ENCODE measurements around the gene MARVELD3.
"Not testable (repeated sequence)": the region's sequence is repeated elsewhere in the genome, so short reads cannot be mapped to it uniquely, and the experiment has no call there.

MARVELD3 gene

GRCh38 chr16:71666928-71667707 lies 41.1 kb downstream of the MARVELD3 start:
- Mint-ChIP-seq H3K36me3 (ENCODE audit: insufficient read depth) (peaks cover 19% of the 10 kb centered on the region), H3K4me3 (no peak overlapping the region), H3K4me1 (no peaks in the 10 kb centered on the region), H3K27me3 (no peaks in the 10 kb centered on the region), H3K9me3 (no peaks in the 10 kb centered on the region), H3K27ac (ENCODE audit: low read depth) (no peak overlapping the region)
- DNase-seq (ENCODE audit: low spot score in 2 of 2) (no peak), ATAC-seq (replicated peaks; ENCODE audit: extremely low read depth, poor library complexity, severe bottlenecking) (no peak)

GRCh38 chr16:71669926-71670536 lies 44.0 kb downstream of the MARVELD3 start:
- ATAC-seq (replicated peaks; ENCODE audit: extremely low read depth, poor library complexity, severe bottlenecking) (no peak), DNase-seq (ENCODE audit: low spot score in 2 of 2) (no peak)
- peaks cover 14% of the 10 kb centered on the region for H3K36me3 Mint-ChIP-seq (ENCODE audit: insufficient read depth)
- H3K4me1 Mint-ChIP-seq = no peaks in the 10 kb centered on the region
- no peak overlapping the region for H3K4me3 Mint-ChIP-seq
- H3K27me3 Mint-ChIP-seq = no peaks in the 10 kb centered on the region
- no peaks in the 10 kb centered on the region for H3K9me3 Mint-ChIP-seq
- no peak overlapping the region for H3K27ac Mint-ChIP-seq (ENCODE audit: low read depth)

DNA sequence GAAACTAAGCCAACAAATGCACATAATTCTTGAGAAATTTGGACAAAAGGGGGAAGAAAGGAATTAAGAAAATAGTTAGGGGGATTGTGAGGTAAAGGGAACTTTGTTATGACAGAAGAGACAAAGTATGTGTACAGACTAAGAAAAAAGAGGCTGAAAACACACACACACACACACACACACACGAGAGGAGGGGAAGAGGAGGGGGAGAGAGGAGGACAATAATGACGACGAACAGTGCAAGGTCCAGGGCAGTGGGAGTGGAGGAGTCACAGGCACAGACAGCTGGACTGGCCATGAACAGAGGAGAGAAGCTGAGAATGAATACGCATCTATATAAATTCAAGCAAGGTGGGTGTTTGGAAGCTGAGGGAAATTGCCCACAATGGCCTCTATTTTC lies 44.6 kb downstream of the MARVELD3 start:
- ATAC-seq (replicated peaks; ENCODE audit: extremely low read depth, poor library complexity, severe bottlenecking) (no peak), DNase-seq (ENCODE audit: low spot score in 2 of 2) (no peak)
- no peak overlapping the region for H3K27ac Mint-ChIP-seq (ENCODE audit: low read depth)
- H3K9me3 Mint-ChIP-seq = no peaks in the 10 kb centered on the region
- H3K4me3 Mint-ChIP-seq = no peak overlapping the region
- peaks cover 14% of the 10 kb centered on the region for H3K36me3 Mint-ChIP-seq (ENCODE audit: insufficient read depth)
- H3K4me1 Mint-ChIP-seq = no peaks in the 10 kb centered on the region
- no peaks in the 10 kb centered on the region for H3K27me3 Mint-ChIP-seq

- no peaks in the 10 kb centered on the region for H3K27me3 Mint-ChIP-seq
- H3K27ac Mint-ChIP-seq (ENCODE audit: low read depth) = no peak overlapping the region
- H3K4me1 Mint-ChIP-seq = no peaks in the 10 kb centered on the region
- H3K36me3 Mint-ChIP-seq (ENCODE audit: insufficient read depth) = peaks cover 17% of the 10 kb centered on the region
- no peak overlapping the region for H3K4me3 Mint-ChIP-seq
- no peaks in the 10 kb centered on the region for H3K9me3 Mint-ChIP-seq
- ATAC-seq (replicated peaks; ENCODE audit: extremely low read depth, poor library complexity, severe bottlenecking) = no peak
- DNase-seq (ENCODE audit: low spot score in 2 of 2) = no peak
Measured at GRCh38 chr16:71671165-71671564, 45.2 kb downstream of the MARVELD3 start.

GRCh38 chr16:71672125-71672524 lies 46.1 kb downstream of the MARVELD3 start:
- H3K27ac Mint-ChIP-seq (ENCODE audit: low read depth) = no peak overlapping the region
- no peak for ATAC-seq (replicated peaks; ENCODE audit: extremely low read depth, poor library complexity, severe bottlenecking)
- H3K27me3 Mint-ChIP-seq = no peaks in the 10 kb centered on the region
- peaks cover 18% of the 10 kb centered on the region for H3K36me3 Mint-ChIP-seq (ENCODE audit: insufficient read depth)
- H3K4me3 Mint-ChIP-seq = no peak overlapping the region
- H3K4me1 Mint-ChIP-seq = no peaks in the 10 kb centered on the region
- DNase-seq (ENCODE audit: low spot score in 2 of 2) = no peak
- H3K9me3 Mint-ChIP-seq = no peaks in the 10 kb centered on the region

DNA sequence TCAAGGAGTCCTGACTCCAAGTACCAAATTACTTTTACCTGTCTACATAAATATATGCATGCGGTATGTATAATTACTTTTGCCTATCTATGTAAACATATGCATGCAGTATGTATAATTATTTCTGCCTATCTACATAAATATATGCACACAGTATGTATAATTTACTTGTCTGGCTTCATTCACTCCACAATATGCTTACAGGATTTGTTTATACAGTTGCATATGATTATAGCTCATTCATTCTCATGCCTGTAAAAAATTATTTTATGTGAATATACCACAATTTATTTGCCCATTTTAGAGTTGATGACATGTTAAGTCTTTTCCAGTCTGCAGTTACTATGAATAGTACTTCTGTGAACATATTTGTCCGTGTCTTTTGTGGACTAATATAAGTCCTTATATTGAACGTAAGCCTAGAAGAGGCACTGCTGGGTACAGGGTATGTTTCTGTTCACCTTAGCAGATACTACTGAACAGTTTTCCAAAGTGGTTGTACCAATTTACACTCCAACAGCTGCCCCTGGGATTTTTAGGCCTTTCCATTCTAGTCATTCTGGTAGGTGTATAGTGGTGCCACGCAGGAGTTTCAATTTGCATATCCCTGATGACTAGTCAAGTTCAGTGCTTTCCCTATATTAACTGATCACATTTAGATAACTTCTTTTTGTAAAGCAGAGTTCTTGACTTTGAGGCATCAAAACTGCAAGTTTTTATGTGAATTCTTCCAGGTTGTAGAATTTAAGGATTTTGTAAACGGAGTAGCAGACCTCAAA lies 47.0 kb downstream of the MARVELD3 start:
- ATAC-seq (replicated peaks; ENCODE audit: extremely low read depth, poor library complexity, severe bottlenecking) = no peak
- DNase-seq (ENCODE audit: low spot score in 2 of 2) = no peak
- no peak overlapping the region for H3K4me3 Mint-ChIP-seq
- H3K36me3 Mint-ChIP-seq (ENCODE audit: insufficient read depth) = peaks cover 16% of the 10 kb centered on the region
- no peaks in the 10 kb centered on the region for H3K4me1 Mint-ChIP-seq
- H3K9me3 Mint-ChIP-seq = no peaks in the 10 kb centered on the region
- no peaks in the 10 kb centered on the region for H3K27me3 Mint-ChIP-seq
- H3K27ac Mint-ChIP-seq (ENCODE audit: low read depth) = no peak overlapping the region

DNA sequence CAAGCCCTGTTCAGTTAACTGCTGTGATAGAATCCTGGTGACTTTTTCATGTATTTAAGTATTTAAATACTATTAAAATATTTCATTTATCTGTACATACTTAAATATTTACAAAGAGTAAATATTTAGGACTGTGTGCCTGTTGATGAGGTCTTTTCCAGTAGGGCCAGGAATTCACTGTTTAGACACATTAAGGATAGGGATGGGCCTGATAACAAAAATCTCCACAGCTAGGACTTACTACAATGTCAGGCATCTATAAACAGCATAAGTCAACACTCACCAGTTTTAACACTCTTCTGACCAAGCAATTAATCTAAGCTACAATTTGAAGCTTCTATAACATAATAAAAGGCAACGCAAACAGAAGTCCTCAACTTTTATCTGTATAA lies 47.6 kb downstream of the MARVELD3 start:
- Mint-ChIP-seq H3K4me1 (no peaks in the 10 kb centered on the region), H3K36me3 (ENCODE audit: insufficient read depth) (peaks cover 19% of the 10 kb centered on the region), H3K4me3 (no peak overlapping the region), H3K9me3 (no peaks in the 10 kb centered on the region), H3K27me3 (no peaks in the 10 kb centered on the region), H3K27ac (ENCODE audit: low read depth) (no peak overlapping the region)
- ATAC-seq (replicated peaks; ENCODE audit: extremely low read depth, poor library complexity, severe bottlenecking) (no peak), DNase-seq (ENCODE audit: low spot score in 2 of 2) (no peak)

GRCh38 chr16:71674229-71674628 lies 48.2 kb downstream of the MARVELD3 start:
- Mint-ChIP-seq H3K4me1 (no peaks in the 10 kb centered on the region), H3K27ac (ENCODE audit: low read depth) (no peak overlapping the region), H3K36me3 (ENCODE audit: insufficient read depth) (peaks cover 19% of the 10 kb centered on the region), H3K4me3 (no peak overlapping the region), H3K9me3 (no peaks in the 10 kb centered on the region), H3K27me3 (no peaks in the 10 kb centered on the region)
- no peak for ATAC-seq (replicated peaks; ENCODE audit: extremely low read depth, poor library complexity, severe bottlenecking)
- DNase-seq (ENCODE audit: low spot score in 2 of 2) = no peak

- ATAC-seq (replicated peaks; ENCODE audit: extremely low read depth, poor library complexity, severe bottlenecking) (no peak), DNase-seq (ENCODE audit: low spot score in 2 of 2) (no peak)
- Mint-ChIP-seq H3K27ac (ENCODE audit: low read depth) (no peak overlapping the region), H3K9me3 (no peaks in the 10 kb centered on the region), H3K4me3 (no peak overlapping the region), H3K4me1 (no peaks in the 10 kb centered on the region), H3K27me3 (no peaks in the 10 kb centered on the region), H3K36me3 (ENCODE audit: insufficient read depth) (peaks cover 21% of the 10 kb centered on the region)
Measured at GRCh38 chr16:71675380-71675779, 49.4 kb downstream of the MARVELD3 start.

GRCh38 chr16:71676236-71676635 lies 50.3 kb downstream of the MARVELD3 start:
- DNase-seq (ENCODE audit: low spot score in 2 of 2) = no peak
- Mint-ChIP-seq H3K9me3 (no peaks in the 10 kb centered on the region), H3K27me3 (no peaks in the 10 kb centered on the region), H3K4me3 (no peak overlapping the region), H3K27ac (ENCODE audit: low read depth) (no peak overlapping the region), H3K4me1 (no peaks in the 10 kb centered on the region), H3K36me3 (ENCODE audit: insufficient read depth) (peaks cover 23% of the 10 kb centered on the region)
- ATAC-seq (replicated peaks; ENCODE audit: extremely low read depth, poor library complexity, severe bottlenecking) = no peak

DNA sequence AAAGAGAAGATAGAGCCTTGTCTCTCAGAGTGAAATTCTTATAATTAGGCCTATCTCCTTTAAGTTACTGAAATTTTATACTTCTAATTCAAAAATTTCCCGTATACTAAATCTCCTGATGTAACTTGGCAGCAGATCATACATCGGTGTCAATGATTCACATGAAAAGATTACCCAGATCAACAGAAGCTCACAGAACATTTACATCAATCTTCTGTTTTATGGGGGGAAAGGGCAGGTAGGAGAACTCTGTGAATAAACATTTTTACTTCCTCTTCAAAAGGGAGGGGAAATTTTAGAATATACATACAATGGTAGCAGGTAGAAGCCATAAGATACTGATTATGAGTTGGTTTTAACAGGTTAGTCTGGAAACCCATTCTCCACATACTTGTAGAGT lies 55.4 kb downstream of the MARVELD3 start:
- H3K4me1 Mint-ChIP-seq = no peaks in the 10 kb centered on the region

GRCh38 chr16:71684280-71684679 lies 58.3 kb downstream of the MARVELD3 start:
- H3K9me3 Mint-ChIP-seq; H3K27me3 Mint-ChIP-seq; DNase-seq (ENCODE audit: low spot score in 2 of 2); H3K4me1 Mint-ChIP-seq; ATAC-seq (replicated peaks; ENCODE audit: extremely low read depth, poor library complexity, severe bottlenecking); H3K4me3 Mint-ChIP-seq; H3K27ac Mint-ChIP-seq (ENCODE audit: low read depth): not testable (repeated sequence)
- peaks cover 29% of the 10 kb centered on the region for H3K36me3 Mint-ChIP-seq (ENCODE audit: insufficient read depth)

More for the DNA sequence above, 55.4 kb downstream of the MARVELD3 start:
- Mint-ChIP-seq H3K27ac (ENCODE audit: low read depth) (no peak overlapping the region), H3K36me3 (ENCODE audit: insufficient read depth) (peaks cover 27% of the 10 kb centered on the region), H3K4me3 (no peak overlapping the region), H3K9me3 (no peaks in the 10 kb centered on the region), H3K27me3 (no peaks in the 10 kb centered on the region)
- no peak for DNase-seq (ENCODE audit: low spot score in 2 of 2)
- ATAC-seq (replicated peaks; ENCODE audit: extremely low read depth, poor library complexity, severe bottlenecking) = no peak

Measured in central memory CD8-positive, alpha-beta T cell (primary cell).